NCI-H460 (cell line): ENCODE results near the gene DHRS1. TPM values are rescaled to one million over a fixed set of nuclear protein-coding genes. Genes with fewer than 3 reads are reported as not detected.

ENCODE experiments used
- DNase-seq: peaks from one replicate; pipeline ENCODE4 v3.0.0-alpha.2; 2016; ENCODE audit warnings: low read depth; ENCODE audit errors: extremely low read depth
- total RNA-seq: library from RNA; depleted of rRNA; stranded (reverse); fragments of >200 nt; shearing (Covaris generic); gene quantifications from 2 replicates; pipeline ENCODE4 v1.2.3, GENCODE V29; 2014

DHRS1 gene
- total RNA-seq, 1 experiment from 2014 or later = 9.6 TPM

DNA sequence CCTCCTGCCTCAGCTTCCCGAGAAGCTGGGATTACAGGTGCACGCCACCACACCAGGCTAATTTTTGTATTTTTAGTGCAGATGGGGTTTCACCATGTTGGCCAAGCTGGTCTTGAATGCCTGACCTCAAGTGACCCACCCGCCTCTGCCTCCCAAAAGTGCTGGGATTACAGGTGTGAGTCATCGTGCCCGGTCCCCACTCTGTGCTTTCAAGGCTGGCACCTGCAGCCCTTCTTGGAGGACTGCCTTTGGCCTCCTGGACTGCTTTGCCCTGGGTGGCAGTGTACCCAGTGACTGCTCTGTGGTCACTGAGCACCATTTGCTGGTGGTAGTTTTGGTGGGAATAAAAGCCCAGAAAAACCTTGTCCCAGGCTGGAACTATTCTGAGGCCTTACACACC, 12.6 kb downstream of the DHRS1 start:
- DNase-seq = no peak

DNA sequence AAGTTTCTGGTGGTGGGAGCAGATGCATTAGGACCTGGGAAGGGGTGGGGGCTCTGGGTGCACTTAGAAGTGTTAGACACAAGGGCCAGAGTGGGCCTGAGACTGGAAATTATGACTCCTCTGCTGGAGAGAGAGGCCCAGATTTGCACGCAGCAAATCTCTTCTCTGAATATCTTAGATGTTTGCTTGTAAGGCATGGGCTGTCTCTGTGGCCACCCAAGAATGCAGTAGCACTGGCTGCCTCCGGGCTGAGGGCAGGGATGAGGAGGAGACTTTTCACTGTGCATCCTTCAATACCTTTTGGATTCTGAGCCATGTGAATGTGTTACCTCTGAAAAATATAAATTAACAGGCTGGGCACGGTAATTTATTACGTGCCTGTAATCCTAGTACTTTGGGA, 14.2 kb downstream of the DHRS1 start:
- DNase-seq = no peak

DNA sequence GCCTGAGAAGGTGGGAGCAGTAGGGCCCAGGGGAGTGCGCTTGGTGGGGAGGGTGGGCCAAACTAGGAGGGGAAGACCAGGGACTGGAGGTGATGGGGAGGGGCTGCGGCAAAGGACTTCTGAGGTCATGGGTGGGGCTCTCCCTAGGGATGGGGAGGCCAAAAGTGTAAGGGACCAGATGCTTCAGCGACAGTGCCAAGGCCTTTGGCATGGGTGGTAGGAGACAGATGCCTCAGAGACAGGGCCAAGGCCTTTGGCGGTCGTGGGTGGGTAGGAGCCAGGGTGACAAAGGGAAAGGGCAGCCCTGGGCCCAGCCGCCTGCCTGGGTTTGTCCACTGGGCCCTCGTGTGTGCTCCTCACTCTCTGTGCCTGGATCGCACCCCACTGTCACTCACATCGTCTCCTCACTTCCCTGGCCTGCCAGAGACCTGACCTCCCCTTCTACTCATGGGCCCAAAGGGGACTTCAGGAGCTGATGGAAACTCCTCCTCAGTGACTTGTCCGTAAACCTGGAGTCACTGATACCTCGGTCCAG, 15.0 kb downstream of the DHRS1 start:
- DNase-seq = no peak

DNA sequence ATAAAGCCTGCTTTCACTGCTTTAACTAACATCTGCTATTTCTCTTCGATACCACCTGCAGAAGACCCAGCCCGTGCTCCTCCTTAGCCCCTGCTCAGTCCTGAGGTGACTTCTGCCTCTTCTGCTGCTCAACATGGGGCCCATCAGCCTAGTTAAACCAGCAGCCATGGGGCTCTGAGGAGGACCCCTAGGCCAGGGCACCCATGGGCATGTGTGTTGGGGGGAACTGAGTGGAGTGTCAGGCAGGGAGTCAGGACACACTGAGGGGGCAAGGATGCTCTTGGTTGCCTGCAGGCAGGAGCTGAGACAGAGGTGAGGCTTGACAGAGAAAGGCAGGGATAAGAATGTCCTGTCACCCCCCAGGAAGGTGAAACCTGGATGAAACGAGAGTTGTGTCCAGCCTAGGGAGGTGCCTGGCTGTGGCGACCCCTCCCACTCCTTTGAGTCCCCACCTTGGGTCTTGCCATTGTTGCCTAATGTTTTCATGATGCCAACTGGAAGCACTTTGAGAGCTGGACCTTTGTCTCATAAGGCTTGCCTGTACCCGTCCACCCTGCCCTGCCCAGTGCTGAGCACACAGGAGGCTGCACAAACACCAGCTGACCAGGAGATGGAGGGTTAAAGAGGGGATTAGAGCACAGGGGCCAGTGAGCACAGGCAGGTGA, 15.7 kb downstream of the DHRS1 start:
- no peak for DNase-seq

DNA sequence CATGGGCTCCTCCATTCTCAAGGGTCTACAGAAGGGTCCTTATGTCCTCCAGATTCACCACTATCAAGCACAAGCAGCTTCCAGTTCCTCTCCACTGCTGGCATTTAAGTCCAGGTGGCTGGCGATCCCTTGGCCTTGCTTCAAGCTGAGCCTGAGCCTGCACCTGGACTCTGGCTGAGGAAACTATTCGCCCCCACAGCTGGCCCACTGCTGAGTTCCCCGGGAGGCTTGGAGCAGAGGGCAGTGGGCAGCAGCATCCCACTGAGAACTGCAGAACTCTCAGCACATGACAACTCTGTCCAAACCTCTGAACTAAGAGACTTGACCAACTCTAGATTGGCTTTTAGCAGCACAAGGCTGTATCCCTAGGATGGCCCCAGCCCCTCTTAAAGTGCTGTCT, 16.8 kb downstream of the DHRS1 start:
- DNase-seq = no peak

DNA sequence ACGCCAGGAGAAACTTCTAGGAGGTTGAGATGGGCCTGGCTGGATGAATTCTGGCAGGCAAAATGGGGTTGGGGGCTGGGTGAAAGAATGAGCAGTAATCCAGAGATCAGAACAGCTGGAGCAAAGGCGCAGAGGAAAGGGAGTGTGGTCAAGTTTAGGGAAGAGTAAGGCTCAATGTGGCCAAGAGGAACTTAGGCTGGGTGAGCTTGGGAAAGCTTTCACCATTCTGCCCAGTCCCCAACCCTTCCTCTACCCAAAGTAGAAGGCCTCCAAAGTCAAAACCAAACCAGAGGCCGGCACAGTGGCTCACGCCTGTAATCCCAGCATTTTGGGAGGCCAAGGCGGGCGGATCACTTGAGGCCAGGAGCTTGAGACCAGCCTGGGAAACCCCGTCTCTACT, 17.9 kb downstream of the DHRS1 start:
- no peak for DNase-seq

DNA sequence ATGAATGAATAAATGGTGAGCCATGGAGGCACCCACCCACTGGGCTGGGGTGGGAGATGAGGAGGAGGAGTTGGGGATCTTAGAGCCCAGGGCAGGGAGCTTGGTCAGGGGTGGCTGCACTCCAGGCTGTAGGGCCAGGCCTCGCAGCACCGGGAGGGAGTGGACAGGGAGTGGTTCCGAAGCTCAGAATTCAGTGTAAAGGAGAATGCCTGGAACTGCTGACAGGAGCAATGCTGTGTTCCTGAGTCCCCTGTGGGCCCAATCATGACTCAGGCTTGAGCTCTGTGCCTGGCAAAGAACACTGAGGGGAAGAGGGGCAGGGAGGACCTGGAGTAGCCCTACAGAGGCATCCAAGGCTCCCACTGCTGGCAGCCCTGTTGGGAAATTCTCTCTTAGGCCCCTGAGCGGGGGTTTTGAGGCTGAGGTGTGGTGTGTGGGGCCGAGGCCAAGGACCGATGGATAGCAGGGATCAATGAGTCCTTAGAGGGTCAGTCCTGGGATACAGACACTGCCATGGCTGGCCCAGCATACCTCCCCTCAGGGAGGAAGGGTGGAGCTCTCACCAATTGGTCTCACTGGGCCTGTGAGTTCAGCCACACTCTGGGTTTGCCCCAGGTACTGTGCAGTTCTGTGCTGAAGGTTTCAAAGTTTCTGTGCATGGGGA, 18.7 kb downstream of the DHRS1 start:
- no peak for DNase-seq

DNA sequence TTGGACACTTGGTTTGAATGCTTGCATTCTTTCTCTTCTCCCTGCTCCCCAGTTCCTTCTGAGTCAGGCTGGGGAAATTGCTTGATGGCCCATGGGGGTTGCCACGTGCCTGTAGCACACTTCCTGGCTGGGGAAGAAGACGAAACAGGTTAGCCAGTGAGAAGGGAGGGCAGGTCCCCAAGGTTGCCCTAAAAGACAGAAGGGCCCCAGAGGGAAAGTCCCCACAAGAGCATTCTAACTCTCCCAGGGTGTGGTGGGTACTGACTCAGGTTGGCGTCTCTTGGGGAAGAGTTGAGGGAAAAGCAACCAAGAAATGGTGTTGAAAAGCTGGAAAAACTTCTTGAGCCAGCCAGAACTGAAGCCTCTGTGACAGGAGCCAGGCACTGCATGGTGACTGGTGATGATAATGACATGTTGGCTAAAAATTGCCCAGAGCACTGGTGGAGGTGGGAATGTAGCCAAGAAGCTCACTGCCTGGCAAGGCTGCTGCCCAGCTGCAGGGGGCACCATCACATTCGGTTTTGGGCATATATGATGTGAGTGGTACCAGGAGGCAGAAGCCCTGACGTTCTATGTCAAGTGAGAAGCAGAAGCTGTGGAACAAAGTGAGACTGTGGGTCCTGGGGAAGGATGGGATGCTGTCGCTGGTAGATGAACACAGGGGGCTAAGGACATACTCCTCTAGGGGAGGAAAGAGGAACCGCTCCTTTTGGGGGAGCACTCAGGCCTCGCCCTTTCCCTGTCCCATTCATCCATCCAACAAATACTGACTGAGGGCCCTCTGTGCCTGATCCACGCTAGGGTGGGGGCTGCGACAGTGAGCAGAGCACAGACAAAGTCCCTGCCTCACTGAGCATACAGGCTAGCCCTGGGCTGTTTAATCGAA, 20.0 kb downstream of the DHRS1 start:
- no peak for DNase-seq

DNA sequence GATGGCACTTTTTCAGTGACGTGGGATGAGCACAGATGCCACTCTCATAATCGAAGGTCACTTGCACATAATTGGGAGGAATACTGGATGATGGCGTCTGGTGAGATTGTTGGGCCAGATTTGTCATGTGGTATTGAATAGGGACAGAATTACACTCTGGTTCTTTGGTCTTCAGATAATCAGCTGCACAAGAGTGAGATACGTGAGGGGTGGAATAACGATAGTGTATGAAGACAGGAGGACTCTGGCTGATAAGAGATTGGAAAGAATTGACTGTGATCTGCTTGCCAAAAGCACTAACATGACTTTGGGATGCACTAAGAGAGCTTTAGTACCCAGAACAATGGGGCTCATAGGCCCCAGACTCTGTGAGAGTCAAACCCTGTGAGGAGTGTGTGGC, 21.2 kb downstream of the DHRS1 start:
- no peak for DNase-seq

DNA sequence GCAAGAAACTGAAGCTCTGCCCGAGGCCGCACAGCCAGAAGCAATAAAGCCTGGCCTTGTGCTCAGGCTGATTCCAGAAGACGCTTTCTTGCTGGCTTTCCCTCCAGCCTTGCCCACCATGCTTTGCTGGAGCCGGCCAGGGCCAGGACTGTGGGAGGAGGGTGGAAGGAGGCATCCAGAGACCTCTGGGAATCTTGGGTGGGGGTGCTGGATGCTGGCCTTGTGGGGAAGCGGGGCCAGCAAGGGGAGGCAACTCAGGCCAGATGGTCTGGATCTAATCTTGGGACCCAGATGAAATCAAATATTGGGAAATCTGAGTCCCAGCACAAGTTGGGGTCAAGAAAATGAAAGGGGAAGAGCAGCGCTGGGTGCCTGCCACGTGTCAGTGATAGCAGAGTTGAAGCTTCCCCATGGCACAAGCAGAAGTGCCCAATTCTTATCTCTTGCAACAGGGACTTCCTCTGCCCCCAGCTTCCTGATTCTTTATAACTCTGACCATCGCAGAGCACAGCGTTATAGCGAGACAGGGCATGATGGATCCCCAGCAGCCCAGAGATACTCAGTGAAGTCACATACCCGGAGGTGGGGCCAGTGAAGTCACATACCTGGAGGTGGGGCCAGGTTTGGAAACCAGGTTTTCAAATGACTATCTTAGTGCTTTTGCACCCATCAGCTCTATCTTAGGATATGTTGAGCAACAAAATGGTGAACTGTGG, 21.8 kb downstream of the DHRS1 start:
- no peak for DNase-seq

DNA sequence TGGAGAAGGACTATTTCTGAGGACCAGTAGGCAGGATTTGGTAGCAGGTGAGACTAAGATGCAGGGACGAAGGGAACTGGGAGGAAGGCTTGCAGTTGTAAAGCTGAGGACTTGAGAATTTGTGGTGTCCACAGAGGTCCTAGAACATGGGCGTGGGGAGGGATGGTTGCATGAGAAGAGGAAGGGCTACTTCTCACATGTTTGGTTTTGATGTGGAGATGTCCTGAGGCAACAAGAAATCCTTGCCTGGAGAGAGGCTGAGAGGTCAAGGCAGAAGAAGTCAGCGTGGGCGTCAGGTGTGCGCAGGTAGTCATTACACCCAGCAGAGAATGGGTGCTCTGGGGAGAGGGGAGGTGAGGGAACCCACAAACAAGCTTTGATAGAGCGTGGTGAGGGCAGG, 22.5 kb downstream of the DHRS1 start:
- DNase-seq = no peak

DNA sequence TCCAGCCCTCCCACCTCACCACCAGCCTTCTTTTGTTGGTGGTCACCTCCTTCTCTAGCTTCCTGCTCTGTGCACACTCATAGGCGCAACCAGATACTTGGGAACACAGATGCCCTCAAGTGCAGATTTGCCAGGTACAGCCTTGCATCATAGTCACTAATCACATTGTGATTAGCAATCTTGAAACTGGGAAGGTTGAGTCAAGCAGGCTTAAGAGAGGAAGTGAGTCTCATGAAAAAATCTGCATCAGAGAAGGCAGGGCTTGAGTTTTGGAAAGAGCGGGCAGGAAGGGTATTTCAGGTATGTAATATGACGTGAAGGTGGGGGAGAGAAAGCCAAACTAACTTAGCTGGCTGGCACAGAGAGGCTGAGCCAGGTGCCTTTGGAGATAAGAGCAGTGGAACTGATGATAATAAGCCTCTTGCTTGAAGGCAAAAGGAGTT, 25.5 kb downstream of the DHRS1 start:
- DNase-seq = no peak

DNA sequence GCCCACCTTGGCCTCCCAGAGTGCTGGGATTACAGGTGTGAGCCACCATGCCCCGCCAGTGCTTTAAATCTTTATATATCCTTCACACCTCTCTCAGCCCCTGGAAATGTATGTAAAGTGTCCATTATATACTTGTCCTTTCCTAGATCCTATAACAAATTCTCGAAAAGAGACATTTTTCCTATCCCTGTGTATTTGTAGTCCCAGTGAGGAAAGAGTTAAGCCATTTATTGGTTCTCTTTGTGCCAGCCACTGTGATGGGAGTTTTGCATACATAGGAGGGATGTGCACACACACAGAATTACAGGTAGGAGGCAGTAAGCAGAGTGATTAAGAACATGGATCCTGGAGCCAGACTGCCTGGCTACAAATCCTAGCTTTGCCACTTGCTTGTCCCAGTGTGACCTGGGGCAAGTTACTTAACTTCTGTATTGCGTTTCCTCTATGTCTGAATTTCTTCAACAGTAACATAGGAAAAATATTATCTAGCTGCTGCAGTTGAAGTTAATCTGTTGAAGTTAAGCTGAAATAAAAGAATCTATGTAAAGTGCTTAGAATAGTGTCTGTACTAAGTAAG, 26.1 kb downstream of the DHRS1 start:
- no peak for DNase-seq

DNA sequence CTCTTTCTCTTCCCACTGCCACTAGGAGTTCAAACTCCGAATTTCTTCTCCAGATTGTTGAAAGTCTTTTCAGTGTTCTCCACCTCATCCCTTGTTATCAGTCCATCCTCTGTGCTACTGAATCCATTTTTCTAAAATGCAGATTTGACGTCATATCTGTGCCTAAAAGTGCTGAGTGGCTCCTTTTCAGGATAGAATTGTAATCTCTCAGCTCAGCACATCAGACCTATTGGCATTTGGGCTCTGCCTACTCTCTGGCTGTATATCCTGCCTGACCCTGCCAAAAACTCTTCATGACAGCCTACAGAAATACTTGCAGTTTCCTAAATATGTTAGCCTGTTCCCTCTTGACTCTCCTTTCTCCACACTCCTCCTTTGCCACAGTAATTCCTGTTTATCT, 27.1 kb downstream of the DHRS1 start:
- DNase-seq = no peak

DNA sequence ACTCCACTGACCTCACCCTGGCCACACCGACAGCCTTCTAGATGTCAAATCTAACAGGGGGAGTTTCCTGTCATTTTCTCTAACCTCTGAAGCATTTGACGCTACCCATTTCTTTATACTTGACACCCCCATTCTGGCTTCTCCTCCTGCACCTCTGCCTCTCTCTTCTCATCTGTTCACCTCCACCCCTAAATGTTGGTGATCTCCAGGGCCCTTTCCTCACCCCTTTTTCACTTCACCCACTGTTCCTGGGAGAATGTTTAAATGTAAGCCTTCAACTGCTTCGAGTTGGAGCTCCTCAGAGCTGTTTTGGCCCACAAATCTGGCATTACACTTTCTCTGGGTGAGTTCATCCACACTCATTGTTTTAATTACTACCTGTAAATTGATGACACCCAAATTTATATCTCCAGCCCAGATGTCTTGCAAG, 27.7 kb downstream of the DHRS1 start:
- DNase-seq = no peak

DNA sequence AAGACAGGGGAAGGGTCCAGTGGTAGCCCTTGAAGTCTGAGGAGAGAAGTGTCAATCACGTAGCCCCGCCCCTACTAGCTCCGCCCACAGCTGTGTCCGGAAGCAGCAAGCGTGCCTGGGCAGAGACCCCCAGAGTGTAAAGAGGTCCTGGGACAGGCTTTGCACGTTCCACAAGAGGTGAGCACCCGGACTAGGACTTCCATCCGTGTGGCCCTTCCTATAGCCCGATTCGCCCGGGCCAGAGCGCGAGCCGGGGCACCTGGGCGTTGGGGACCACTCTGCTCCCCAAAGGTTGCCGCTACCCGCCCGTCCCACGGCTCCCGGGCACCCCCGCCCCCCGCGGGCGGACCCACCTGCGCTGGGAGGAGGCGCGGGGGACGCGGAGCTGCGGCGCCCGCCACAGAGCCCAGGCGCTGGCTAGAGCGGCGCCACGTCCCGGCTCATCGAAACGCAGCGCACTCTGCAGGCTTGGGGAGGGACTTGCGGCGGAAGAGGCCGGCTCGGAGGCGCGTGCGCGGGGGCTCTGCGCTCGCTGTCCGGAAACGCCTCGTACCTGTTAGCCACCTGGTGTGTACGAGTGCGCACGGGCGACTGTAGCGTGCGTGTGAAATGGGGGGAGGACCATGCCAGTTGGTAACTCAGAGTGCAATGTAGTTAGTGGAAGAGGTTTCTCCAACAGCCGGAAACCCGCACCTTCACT, 28.3 kb downstream of the DHRS1 start, which contains the start of gene RABGGTA:
Gene RABGGTA (minus strand): TSS at position 464 of the 700 bp plus-strand sequence. CDS start 482 bp downstream, outside the sequence.
- DNase-seq = peak; percentile 82

DNA sequence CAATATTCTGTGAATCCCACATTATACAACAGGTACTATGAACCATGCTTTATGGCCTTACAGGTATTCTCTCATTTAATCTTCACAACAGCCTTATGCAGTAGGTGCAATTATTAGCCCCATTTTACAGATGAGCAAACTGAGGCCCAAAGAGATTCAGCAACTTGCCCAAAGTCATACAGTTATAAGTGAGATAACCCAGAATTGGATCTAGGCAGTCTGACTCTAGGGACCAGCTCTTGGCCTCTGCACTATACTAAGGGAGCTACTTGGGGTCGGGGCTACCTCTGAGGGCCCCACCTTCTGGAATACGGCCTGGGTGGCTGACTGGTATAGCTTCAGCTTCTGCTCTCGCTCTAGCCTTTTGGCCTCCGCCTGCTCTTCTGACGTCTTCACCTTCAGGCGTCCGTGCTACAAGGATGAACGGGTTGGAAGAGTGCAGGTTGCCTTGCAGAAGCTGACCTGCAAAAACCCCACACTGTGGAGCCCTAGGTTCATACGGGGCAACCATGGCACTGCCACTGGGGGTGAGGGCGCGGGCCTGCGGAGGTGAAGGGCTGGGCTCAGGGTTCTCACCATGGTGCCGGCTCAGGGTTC, 28.9 kb downstream of the DHRS1 start:
- DNase-seq = no peak

DNA sequence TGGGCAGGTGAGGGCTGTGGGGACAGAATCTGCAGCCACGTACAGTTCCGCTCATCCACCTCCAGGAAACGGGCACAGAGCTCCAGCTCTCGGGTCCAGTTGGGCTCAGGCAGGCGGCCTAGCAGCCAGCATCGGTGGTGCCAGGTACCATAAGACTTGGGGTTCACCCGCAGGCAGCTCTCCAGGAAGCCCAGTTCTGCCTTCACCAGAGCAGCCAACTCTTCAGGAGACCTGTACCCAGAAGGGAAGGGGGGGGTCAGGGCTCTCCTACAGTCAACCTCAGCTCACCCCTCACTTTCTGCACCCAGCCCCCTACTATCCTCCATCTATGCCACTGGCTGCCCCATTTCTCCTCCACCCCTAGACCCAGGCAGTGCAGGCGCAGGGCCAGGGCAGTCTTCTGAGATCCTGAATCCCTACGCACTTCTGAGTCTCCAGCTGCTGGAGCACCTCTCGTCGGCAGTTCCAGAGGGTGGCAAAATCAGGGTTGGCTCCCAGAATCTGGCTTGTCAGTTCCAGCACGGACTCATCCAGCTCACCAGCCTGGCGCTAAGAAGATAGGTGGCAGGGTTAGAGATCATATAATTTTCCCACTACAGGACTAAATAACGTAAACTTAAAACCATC, 29.6 kb downstream of the DHRS1 start:
- no peak for DNase-seq

DNA sequence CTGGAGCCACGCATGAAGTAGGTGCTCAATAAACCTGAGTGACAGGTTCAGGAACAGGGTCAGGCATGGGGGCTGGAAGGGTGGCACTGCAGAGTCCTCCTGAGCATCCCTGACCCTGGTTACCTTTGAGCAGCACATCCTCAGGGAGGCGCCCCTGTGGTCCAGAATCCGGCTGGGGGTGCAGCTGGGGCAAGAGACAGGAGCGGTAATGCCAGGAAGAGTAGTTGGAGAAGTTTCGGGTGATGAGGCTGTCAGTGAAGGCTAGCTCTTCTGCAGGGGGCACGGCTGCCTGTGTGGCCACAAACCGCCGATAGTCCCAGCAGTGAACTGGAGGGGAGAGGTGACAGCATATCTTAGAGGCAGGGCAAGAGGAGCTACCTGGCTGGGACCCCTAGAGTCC, 30.2 kb downstream of the DHRS1 start:
- no peak for DNase-seq
